NK-92 (cell line): ENCODE results near the gene SLC41A3.
"Not testable (repeated sequence)": the region's sequence is repeated elsewhere in the genome, so short reads cannot be mapped to it uniquely, and the experiment has no call there.

ENCODE experiments used
- DNase-seq: peaks from one replicate; lab custom pipeline; 2025; ENCODE audit not compliant: unreplicated experiment; lab: John Stamatoyannopoulos, UW

Gene SLC41A3

GRCh38 chr3:126083511-126083912 lies 412 bp downstream of the SLC41A3 start:
- DNase-seq = no peak

DNA sequence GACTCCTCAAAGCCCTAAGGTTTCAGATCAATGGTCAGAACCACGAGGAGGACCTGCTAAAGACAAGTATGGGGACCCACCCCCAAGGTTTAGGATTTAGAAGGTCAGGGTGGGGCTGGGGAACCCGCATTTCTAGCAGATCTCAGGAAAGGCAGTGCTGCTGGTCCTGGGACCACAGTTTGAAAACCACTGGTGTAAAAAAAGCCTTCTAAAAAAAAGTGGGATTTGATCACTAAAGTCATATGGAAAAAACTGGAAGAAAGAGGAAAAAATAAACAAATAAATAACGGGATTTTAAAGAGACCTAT lies 832 bp downstream of the SLC41A3 start:
- DNase-seq = no peak

- no peak for DNase-seq
Measured at GRCh38 chr3:126082362-126083137, 1.4 kb downstream of the SLC41A3 start.

- no peak for DNase-seq
Measured at GRCh38 chr3:126081618-126082361, 2.1 kb downstream of the SLC41A3 start.

DNA sequence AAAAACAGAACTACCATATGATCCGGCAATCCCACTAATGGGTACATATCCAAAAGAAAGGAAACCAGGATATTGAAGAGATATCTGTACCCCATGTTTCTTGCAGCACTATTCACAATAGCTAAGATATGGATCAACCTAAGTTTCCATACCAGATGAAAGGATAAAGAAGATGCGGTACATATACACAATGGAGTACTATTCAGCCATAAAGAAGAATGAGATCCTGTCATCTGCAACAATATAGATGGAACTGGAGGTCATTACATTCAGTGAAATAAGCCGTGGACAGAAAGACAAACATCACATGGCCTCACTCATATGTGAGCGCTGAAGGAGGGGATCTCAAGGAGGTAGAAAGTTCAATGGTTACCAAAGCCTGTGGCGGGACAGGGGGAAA lies 3.0 kb downstream of the SLC41A3 start:
- no peak for DNase-seq

DNA sequence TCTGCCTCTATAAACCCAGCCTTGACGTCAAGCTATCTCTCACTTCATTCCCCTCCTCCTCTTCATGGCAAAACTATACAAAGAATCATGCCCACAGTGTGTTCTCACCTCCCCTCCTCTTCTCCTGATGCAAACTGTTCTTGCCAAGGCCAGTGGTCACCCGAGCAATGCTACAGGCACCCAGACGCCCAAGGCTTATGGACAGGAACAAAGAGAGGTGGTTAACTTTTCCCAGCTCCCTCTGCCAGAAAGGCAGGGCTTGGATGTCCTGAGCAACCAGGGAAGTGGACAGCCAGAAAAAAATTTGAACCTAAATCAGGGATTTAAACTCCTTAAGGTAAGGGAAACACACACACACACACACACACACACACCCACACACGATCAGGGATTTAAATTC lies 5.1 kb downstream of the SLC41A3 start:
- no peak for DNase-seq

GRCh38 chr3:126077754-126078153 lies 6.2 kb downstream of the SLC41A3 start:
- DNase-seq = no peak

GRCh38 chr3:126076140-126076539 lies 7.8 kb downstream of the SLC41A3 start:
- DNase-seq = no peak

GRCh38 chr3:126070146-126070545 lies 13.8 kb downstream of the SLC41A3 start:
- no peak for DNase-seq

- DNase-seq = no peak
Measured at GRCh38 chr3:126067959-126068358, 16.0 kb downstream of the SLC41A3 start.

DNA sequence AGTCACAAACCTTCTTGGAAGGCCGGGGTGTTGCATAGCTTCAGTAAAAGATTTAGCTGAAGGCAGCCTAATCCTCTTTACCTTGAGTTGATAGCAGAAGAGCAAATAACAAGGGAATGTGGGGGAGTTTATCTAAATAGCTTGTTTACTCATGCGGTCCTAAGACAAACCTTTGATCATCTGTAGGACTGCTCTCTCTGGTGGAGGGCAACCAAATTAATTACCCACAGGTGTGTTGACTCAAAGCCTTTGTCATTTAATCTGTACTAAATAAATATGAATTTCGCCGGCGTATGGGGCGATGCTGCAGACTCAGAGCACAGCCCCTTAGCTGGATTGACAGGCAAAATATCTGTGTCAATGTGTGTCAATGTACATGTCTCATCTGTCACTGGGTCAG lies 17.2 kb downstream of the SLC41A3 start:
- not testable (repeated sequence) for DNase-seq

DNA sequence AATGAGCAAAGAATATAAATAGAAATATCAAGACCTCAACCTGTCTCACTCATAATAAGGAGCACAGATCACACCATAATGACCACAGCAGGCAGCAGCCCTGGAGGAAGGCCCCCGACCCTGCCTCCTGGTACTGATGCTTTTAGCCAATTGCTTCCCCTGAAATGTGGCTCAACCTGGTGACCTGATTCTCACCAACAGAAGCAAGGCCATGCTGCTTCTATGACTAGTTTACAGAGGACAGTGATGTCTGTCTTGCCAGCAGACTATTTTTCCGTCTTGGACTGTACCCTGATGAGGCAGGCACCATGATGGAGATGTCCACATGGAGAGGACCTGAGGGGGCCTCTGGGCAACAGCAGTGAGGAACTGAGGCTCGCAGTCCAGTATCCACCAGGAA lies 18.0 kb downstream of the SLC41A3 start:
- DNase-seq = no peak

GRCh38 chr3:126064627-126065258 lies 19.2 kb downstream of the SLC41A3 start:
- no peak for DNase-seq

DNA sequence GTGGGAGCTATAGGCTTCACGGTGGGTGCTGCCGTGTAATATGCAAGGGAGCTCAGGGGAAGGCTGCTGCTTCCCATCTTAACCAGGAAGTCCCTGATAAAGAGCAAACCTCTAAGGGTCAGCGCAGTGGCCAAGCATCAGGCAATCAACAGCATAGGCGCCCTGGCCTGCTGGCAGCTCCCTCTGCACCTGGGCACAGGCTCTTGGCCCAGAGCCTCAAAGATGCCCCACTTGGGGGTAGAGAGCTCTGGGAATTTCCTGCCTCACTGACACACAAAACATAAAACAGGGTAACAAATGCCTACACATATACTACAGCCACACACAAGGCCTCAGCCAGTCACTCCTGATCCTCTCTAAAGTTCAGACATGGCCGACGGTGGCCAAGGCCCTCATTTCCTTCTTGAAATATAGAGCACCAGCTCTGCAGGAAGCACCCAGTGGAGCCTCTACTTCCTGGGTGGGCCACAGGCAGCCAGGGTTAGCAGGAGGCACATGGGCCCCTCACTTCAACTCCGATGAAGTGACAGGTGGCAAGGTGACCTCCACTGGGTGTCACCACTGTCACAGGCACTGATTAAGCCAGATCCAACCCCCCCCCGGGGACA lies 20.5 kb downstream of the SLC41A3 start:
- no peak for DNase-seq

GRCh38 chr3:126061301-126062032 lies 22.5 kb downstream of the SLC41A3 start:
- DNase-seq = no peak

DNA sequence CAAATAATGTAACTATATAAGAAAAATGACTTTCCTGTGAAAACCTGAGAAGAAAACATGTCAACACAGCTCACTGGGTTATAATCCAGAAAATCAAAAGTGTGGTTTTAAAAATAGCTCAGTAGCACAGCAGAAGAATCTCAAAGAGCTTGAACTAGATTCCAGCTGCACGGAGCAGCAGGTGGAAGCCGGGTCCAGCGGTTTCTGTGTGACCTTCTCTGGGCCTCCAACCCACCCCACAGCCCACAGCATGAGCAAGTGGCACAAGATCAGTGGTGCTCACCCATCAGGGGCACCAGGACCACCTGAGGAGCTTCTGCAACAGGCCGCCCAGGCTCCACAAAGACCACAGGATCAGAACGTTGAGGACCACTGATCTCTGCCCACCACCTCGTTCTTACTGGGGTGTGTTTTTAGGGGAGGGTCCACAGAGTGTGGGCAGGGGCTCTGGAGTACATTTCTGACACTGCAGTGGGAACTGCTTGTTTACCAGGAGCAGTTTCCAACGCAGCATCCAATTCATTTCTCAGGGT lies 23.2 kb downstream of the SLC41A3 start:
- no peak for DNase-seq

DNA sequence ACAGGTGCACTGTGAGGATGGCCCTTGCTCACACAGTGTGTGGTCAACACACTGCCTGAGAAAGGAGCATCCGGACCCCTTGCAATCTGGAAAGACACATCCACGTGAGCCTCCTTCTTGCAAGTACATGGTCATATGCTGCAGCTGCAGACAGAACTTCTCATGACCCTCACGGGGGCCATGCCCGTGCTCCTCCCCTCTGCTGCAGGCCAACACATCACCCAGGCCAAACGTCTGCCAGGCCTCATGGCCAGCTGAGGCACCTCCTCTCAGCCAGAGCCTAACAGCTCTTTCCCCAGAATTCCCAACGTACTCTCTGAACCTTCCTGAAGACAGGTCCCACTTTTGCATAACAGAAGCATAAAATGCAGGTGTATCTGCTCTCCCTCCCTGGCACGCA lies 25.3 kb downstream of the SLC41A3 start:
- no peak for DNase-seq

DNA sequence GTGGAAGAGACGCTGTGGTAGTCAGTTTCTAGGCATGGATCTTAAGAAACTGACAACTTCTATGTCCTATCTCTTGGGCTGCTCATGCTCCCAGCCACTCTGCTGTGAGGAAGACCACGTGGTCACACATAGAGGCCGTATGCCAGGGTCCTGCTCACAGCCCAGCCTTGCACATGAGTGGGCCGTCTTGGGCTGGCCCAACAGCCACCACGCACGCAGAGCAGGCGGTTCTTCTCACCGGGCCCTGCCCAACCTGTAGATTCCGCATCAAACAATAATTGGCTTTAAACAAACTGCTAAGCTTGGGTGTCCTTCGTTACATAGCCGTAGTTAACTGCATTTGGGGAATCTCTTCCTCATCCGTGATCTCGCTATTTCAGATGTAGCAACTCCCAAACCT lies 26.0 kb downstream of the SLC41A3 start:
- no peak for DNase-seq

DNA sequence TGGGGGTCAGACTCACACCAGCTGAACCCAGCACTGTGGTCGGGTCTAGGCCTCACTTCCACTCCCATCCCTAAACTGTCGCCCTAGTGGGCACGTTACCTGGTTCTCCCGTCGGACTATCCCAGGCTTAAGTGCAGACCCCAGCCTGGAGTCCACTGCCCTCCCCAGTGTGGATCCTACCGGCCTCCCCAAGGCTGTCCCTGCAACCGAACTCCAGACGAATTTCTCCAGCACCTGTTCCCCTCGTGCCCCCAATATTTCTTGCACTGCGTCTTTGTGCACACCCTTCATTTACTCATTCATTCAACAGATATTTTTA lies 26.5 kb downstream of the SLC41A3 start:
- no peak for DNase-seq

- no peak for DNase-seq
Measured at GRCh38 chr3:126056681-126057500, 27.0 kb downstream of the SLC41A3 start.
